HEK293 (cell line): ENCODE data around the gene GSG1L.

Experiments used
- CTCF ChIA-PET: fragments of 350-600 bp; formaldehyde crosslinking; extraction: SDS; loops from one replicate; lab custom pipeline; 2021; ENCODE audit warnings: antibody characterized with exemption; lab: Yijun Ruan, JAX
- POLR2A ChIA-PET: fragments of 300-600 bp; formaldehyde crosslinking; extraction: SDS; loops from one replicate; lab custom pipeline; 2020; ENCODE audit warnings: antibody characterized with exemption, inconsistent platforms; lab: Yijun Ruan, JAX
- H3K27ac ChIP-seq: fragments of 200-500 bp; sonication (Bioruptor generic); 2 replicates; pipeline ENCODE4 v1.5.1; 2014; ENCODE audit warnings: low read depth, low read length, control low read depth, inconsistent platforms; ENCODE audit errors: extremely low read depth
- H3K36me3 ChIP-seq, 2 experiments: fragments of 200-500 bp in 1 of 2; sonication (Bioruptor generic) in 1 of 2; 1 replicate in 1 of 2; 2 replicates in 1 of 2; pipeline ENCODE4 v1.5.1; 2014 to 2017; ENCODE audit warnings: inconsistent platforms in 2 of 2, low read length in 2 of 2; ENCODE audit not compliant: control insufficient read depth in 2 of 2, insufficient read depth in 1 of 2
- H3K4me1 ChIP-seq: fragments of 200-500 bp; sonication (Bioruptor generic); 2 replicates; pipeline ENCODE4 v1.5.1; 2014; ENCODE audit warnings: mild to moderate bottlenecking, low read length, inconsistent platforms; ENCODE audit not compliant: control insufficient read depth, insufficient read depth
- H3K4me3 ChIP-seq: 2 replicates; pipeline ENCODE4 v1.5.1; 2011; ENCODE audit warnings: low read depth, mild to moderate bottlenecking, control low read depth, low read length, moderate library complexity
- H3K9me3 ChIP-seq: fragments of 200-500 bp; sonication (Bioruptor generic); 2 replicates; pipeline ENCODE4 v1.5.1; 2014; ENCODE audit warnings: low read depth, low read length, inconsistent platforms; ENCODE audit not compliant: control insufficient read depth, insufficient read depth
- CTCF ChIP-seq: fragments of 450-650 bp; formaldehyde crosslinking; IDR thresholded peaks from 2 replicates; pipeline ENCODE4 v1.5.1; 2016; ENCODE audit warnings: missing biosample characterization, missing genetic modification characterization
- GLI4 ChIP-seq: fragments of 450-650 bp; formaldehyde crosslinking; IDR thresholded peaks from 2 replicates; pipeline ENCODE4 v1.5.1; 2016; ENCODE audit warnings: missing biosample characterization, missing genetic modification characterization
- HOXD13 ChIP-seq: sonication (generic); formaldehyde crosslinking; IDR thresholded peaks from 2 replicates; pipeline ENCODE4 v1.8.0; 2022; ENCODE audit warnings: missing genetic modification reagents, borderline replicate concordance
- MZF1 ChIP-seq: fragments of 450-650 bp; formaldehyde crosslinking; IDR thresholded peaks from 2 replicates; pipeline ENCODE4 v1.5.1; 2017; ENCODE audit warnings: missing biosample characterization, missing genetic modification characterization, borderline replicate concordance
- SP3 ChIP-seq: fragments of 450-650 bp; formaldehyde crosslinking; IDR thresholded peaks from 2 replicates; pipeline ENCODE4 v1.5.1; 2016; ENCODE audit warnings: missing biosample characterization, missing genetic modification characterization
- TCF7L2 ChIP-seq: IDR thresholded peaks from 2 replicates; pipeline ENCODE4 v1.6.1; 2011; ENCODE audit warnings: low read depth, mild to moderate bottlenecking, inconsistent platforms, low read length, moderate library complexity, borderline replicate concordance
- ZBTB49 ChIP-seq: fragments of 450-650 bp; formaldehyde crosslinking; IDR thresholded peaks from 2 replicates; pipeline ENCODE4 v1.5.1; 2016; ENCODE audit warnings: missing biosample characterization, missing genetic modification characterization, low read depth
- ZNF184 ChIP-seq: fragments of 450-650 bp; IDR thresholded peaks from 2 replicates; pipeline ENCODE4 v1.5.1; 2018; ENCODE audit warnings: missing biosample characterization, mild to moderate bottlenecking, missing genetic modification characterization
- ZNF214 ChIP-seq: fragments of 450-650 bp; formaldehyde crosslinking; IDR thresholded peaks from 2 replicates; pipeline ENCODE4 v1.5.1; 2017; ENCODE audit warnings: missing biosample characterization, mild to moderate bottlenecking, missing genetic modification characterization, borderline replicate concordance
- ZNF248 ChIP-seq: fragments of 450-650 bp; formaldehyde crosslinking; IDR thresholded peaks from 2 replicates; pipeline ENCODE4 v1.5.1; 2017; ENCODE audit warnings: missing biosample characterization, missing genetic modification characterization
- ZNF274 ChIP-seq, 2 experiments: fragments of 200-500 bp in 1 of 2; fragments of 450-650 bp in 1 of 2; sonication (Bioruptor generic) in 1 of 2; formaldehyde crosslinking in 1 of 2; IDR thresholded peaks; 2 replicates each; pipeline versions ENCODE4 v1.5.1 to v1.6.1; 2014 to 2016; ENCODE audit warnings: borderline replicate concordance in 1 of 2, inconsistent platforms in 1 of 2, low read length in 1 of 2, missing biosample characterization in 1 of 2, missing genetic modification characterization in 1 of 2
- ZNF292 ChIP-seq: fragments of 450-650 bp; formaldehyde crosslinking; IDR thresholded peaks from 2 replicates; pipeline ENCODE4 v1.5.1; 2016; ENCODE audit warnings: low read depth, missing biosample characterization, missing genetic modification characterization, borderline replicate concordance
- ZNF362 ChIP-seq: fragments of 450-650 bp; formaldehyde crosslinking; IDR thresholded peaks from 2 replicates; pipeline ENCODE4 v1.5.1; 2016; ENCODE audit warnings: missing biosample characterization, missing genetic modification characterization
- ZNF488 ChIP-seq: fragments of 450-650 bp; formaldehyde crosslinking; IDR thresholded peaks from 2 replicates; pipeline ENCODE4 v1.5.1; 2016; ENCODE audit warnings: missing biosample characterization, missing genetic modification characterization
- ZNF510 ChIP-seq: fragments of 450-650 bp; formaldehyde crosslinking; IDR thresholded peaks from 2 replicates; pipeline ENCODE4 v1.5.1; 2018; ENCODE audit warnings: mild to moderate bottlenecking, missing genetic modification characterization, missing biosample characterization; ENCODE audit not compliant: insufficient replicate concordance
- ZNF518A ChIP-seq: fragments of 450-650 bp; formaldehyde crosslinking; conservative IDR thresholded peaks from 2 replicates; pipeline ENCODE4 v1.5.1; 2016; ENCODE audit warnings: low read depth, missing biosample characterization, missing genetic modification characterization
- ZNF529 ChIP-seq: fragments of 450-650 bp; formaldehyde crosslinking; IDR thresholded peaks from 2 replicates; pipeline ENCODE4 v1.5.1; 2017; ENCODE audit warnings: missing genetic modification characterization, missing biosample characterization; ENCODE audit not compliant: insufficient replicate concordance
- ZNF660 ChIP-seq: fragments of 450-650 bp; IDR thresholded peaks from 2 replicates; pipeline ENCODE4 v1.5.1; 2018; ENCODE audit warnings: missing biosample characterization, mild to moderate bottlenecking, missing genetic modification characterization
- ZNF701 ChIP-seq: fragments of 450-650 bp; formaldehyde crosslinking; IDR thresholded peaks from 2 replicates; pipeline ENCODE4 v1.5.1; 2016; ENCODE audit warnings: missing biosample characterization, missing genetic modification characterization
- ZNF768 ChIP-seq: fragments of 450-650 bp; formaldehyde crosslinking; IDR thresholded peaks from 2 replicates; pipeline ENCODE4 v1.5.1; 2018; ENCODE audit warnings: missing biosample characterization, mild to moderate bottlenecking, missing genetic modification characterization
- ZSCAN16 ChIP-seq: fragments of 450-650 bp; formaldehyde crosslinking; IDR thresholded peaks from 2 replicates; pipeline ENCODE4 v1.5.1; 2016; ENCODE audit warnings: missing biosample characterization, missing genetic modification characterization

The GSG1L gene

GRCh38 chr16:27800817-27801216 lies 262.7 kb downstream of the GSG1L start:
- POLR2A ChIA-PET = no interaction called here
- Histone ChIP-seq H3K36me3 (no peaks in the 10 kb centered on the region), H3K4me3 (no peak overlapping the region), H3K27ac (no peak overlapping the region), H3K4me1 (no peaks in the 10 kb centered on the region), H3K9me3 (no peaks in the 10 kb centered on the region)
- CTCF ChIA-PET = no interaction called here
- no peak for TF ChIP-seq HOXD13 (CRISPR knock-in tag)
- no peak for TF ChIP-seq ZNF510 (tag by site-specific recombination)
- no peak for TF ChIP-seq ZNF701
- no peak for TF ChIP-seq MZF1
- no peak for TF ChIP-seq GLI4 (tag by site-specific recombination)
- no peak for TF ChIP-seq CTCF (tag by site-specific recombination)
- no peak for TF ChIP-seq TCF7L2
- no peak for TF ChIP-seq SP3
- no peak for TF ChIP-seq ZSCAN16 (tag by site-specific recombination)
- no peak for TF ChIP-seq ZNF529 (tag by site-specific recombination)
- TF ChIP-seq ZNF248 (tag by site-specific recombination) = no peak
- TF ChIP-seq ZNF660 (tag by site-specific recombination) = no peak

- Histone ChIP-seq H3K27ac (no peak overlapping the region), H3K36me3 (no peaks in the 10 kb centered on the region), H3K9me3 (no peaks in the 10 kb centered on the region), H3K4me3 (no peak overlapping the region), H3K4me1 (no peaks in the 10 kb centered on the region)
- CTCF ChIA-PET = no interaction called here
- TF ChIP-seq ZNF362 (tag by site-specific recombination) = no peak
- POLR2A ChIA-PET = no interaction called here
Observed at GRCh38 chr16:27799896-27800295, 263.6 kb downstream of the GSG1L start.

GRCh38 chr16:27798241-27798640 lies 265.3 kb downstream of the GSG1L start:
- ChIA-PET POLR2A (interaction anchor here (0.6 kb wide), 1 partner anchor 787 kb away, joined by 11 read pairs; no protein-coding TSS in a partner anchor), CTCF (interaction anchor here (1.1 to 1.4 kb wide), 2 partner anchors 8 to 107 kb away, joined by 5 to 8 read pairs; no protein-coding TSS in a partner anchor)
- no peaks in the 10 kb centered on the region for H3K36me3 ChIP-seq
- no peak overlapping the region for H3K27ac ChIP-seq
- H3K4me1 ChIP-seq = no peaks in the 10 kb centered on the region
- H3K4me3 ChIP-seq = no peak overlapping the region
- no peak for TF ChIP-seq ZNF292 (tag by site-specific recombination)
- no peak for TF ChIP-seq ZNF488 (tag by site-specific recombination)
- TF ChIP-seq ZNF701 = no peak
- no peak for TF ChIP-seq ZNF184 (tag by site-specific recombination)
- TF ChIP-seq ZBTB49 = no peak
- no peak for TF ChIP-seq ZNF518A (tag by site-specific recombination)
- TF ChIP-seq ZNF768 = no peak
- TF ChIP-seq ZNF214 = no peak
- TF ChIP-seq ZNF274 (IDR thresholded peaks at IDR 0.05; ENCODE audit: low read length) = no peak
- TF ChIP-seq ZNF274 (tag by site-specific recombination; IDR thresholded peaks at IDR 0.05; ENCODE audit: borderline replicate concordance) = no peak
- no peaks in the 10 kb centered on the region for H3K9me3 ChIP-seq
